ENCODE results near the gene NPC2.
"Not testable (repeated sequence)": the region's sequence is repeated elsewhere in the genome, so short reads cannot be mapped to it uniquely, and the experiment has no call there.

Gene NPC2

DNA sequence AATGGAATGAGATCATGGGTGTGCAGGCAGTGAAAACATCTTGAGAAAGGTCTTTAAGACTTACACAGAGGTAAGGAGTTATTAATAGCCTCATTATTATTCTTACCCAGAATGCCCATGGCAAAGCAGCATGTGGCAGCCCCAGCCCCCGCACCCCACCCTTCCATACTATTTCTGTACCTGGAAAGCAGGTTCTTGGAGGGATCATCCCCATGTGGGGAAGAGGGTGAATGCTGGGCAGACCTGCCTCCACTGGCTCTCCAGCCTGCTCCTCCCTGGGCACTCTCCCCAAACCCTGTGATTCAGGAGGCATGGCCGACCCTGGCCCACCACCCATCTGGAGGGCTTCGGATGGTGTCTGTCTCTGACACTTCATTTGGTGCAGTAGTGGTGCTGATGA is 28.3 kb downstream of the NPC2 start:
- DNase-seq = no peak

GRCh38 chr14:74463697-74464096 is 29.4 kb downstream of the NPC2 start:
- DNase-seq = no peak

GRCh38 chr14:74462993-74463392 is 30.1 kb downstream of the NPC2 start:
- no peak for DNase-seq

DNA sequence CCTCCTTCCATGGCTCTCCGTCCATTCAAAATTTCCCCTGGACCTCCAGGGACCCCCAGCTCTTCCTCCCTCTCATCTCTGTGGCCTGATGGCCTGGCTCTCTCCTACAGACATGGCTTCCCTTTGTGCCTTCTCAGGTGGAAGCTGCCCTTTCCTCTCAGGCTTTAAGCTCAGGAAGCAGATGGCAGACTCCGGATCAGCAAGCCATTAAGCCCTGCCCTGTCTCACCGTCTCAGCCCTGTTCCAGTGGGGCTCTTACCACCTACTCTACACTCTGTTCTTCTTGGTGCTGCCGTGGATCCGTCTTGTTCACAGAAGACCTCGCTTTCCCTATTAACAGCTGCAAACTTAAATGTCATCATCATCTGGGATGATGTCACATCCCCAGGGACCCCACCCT is 33.1 kb downstream of the NPC2 start:
- DNase-seq = no peak

- DNase-seq = no peak
These were observed 33.7 kb downstream of the NPC2 start for GRCh38 chr14:74459289-74459946.

- no peak for DNase-seq
These were observed 35.6 kb downstream of the NPC2 start for GRCh38 chr14:74457565-74457895.

- no peak for DNase-seq
These were observed 36.2 kb downstream of the NPC2 start for GRCh38 chr14:74456684-74457564.

DNA sequence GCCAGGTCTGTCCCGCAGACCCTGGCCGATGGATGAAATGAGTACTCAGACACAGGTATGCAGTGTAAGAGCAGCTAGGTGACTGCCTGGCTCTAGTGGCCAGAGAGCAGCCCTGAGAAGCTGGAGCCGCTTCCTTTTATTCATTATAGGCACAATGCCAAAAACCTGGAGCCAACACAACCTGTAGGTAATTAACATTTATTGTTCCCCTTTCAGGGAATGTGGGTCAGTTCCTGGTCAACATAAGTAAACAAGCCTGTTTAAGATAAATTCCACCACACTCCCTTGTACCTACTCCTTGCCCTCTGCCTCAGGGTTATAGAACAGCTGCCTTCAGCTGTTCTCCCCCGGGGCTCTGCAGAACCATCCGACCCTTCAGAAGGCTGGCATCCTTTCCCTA is 38.7 kb downstream of the NPC2 start:
- not testable (repeated sequence) for DNase-seq

DNA sequence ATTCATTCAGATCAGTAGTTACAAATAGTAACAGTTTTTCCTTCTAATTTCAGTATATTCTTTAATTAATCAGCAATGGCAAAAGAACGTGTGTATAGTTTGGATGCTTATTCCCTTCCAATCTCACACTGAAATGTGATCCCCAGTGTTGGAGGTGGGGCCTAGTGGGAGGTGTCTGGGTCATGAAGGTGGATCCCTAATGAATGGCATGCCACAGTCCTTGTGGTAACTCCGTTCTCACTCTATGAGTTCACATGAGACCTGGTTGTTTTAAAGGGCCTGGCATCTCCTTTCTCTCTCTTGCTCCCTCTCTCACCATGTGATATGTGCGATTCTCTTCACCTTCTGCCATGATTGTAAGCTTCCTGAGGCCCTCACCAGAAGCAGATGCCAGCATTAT is 48.2 kb downstream of the NPC2 start:
- no peak for DNase-seq

GRCh38 chr14:74442757-74443156 is 50.3 kb downstream of the NPC2 start:
- no peak for DNase-seq

DNA sequence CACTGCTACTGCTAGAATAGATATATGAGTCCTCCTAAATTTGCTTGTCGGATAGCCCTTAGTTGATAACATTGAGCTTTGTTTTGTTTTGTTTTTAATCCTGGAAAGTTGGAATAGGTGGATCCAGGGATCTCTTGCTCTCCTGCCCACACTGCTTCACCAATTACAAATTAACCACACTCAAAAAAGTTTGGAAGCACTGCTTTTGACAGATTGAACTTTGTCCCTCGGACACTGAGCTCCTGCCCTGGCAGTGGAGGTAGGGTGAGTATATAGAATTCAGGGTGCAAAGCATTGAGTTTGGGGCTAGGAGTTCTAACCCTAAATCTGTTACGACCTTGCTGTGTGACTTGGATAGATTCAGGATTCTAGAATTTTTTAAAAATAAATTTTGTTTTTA is 52.0 kb downstream of the NPC2 start:
- DNase-seq = no peak

DNA sequence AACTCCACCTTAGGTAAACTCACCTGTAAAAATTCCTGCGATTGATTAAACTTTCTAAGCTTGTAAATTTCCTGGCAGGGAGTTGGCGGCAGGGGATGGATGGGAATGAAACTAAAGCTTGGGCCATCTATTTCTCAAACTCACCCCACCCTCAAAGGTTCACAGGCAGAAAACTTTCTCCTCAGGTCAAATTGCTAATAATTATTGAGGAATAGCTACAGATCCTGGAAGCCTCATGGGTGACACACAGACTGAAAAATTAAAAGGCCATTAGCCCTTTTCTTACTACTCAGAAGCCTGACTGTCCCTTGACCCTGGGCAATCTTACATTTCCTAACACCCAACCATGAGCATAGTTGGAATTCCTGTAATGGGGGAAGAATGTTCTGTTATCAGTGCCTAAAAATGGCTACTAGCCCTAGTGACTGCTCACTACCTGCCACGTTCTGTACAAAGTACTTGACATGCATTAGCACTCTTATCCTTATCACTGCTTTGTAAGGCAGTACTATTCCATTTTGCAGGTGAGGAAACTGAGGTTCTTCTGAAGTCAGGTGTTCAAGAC is 54.7 kb downstream of the NPC2 start:
- no peak for DNase-seq

DNA sequence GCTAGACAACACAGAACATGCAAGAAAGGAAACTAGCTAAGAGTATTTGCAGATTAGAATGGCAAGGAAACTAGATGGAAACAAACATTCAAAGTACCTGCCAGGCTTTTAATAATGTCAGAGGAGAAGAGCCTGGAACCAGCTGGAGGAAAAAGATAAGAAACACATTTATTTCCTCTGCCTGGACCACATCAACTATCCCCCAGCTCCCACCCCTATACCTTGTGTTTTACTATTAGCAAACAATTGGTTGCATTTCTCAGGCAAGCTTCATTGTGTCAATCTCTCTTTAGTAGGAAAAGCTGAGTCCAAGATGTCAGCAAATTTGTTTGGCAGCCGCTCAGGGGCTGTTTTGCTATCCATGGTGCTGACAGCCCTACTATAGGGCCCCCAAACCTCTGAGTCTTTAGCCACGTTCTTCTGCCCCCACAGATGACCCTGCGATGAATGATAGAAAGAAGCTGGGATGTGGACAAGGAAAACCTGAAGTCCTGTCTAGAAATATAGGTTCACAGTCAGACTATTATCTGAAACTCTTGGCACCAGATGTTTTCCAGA is 55.5 kb downstream of the NPC2 start:
- DNase-seq = no peak

- DNase-seq = no peak
These were observed 58.8 kb downstream of the NPC2 start for GRCh38 chr14:74434294-74434693.

- no peak for DNase-seq
These were observed 63.1 kb downstream of the NPC2 start for GRCh38 chr14:74429991-74430390.

All from T1000 (cell line).